IMR-90 (cell line): Measurements from ENCODE around the gene GAL3ST3. TPM values are rescaled to one million over a fixed set of nuclear protein-coding genes. Genes with fewer than 3 reads are reported as not detected.

Experiments
- ATAC-seq: fragments of 200-7000 bp; cut with Tn5 transposase; 2 replicates; pipeline ENCODE4 v1.9.1; 2020; ENCODE audit warnings: low read depth, mild to moderate bottlenecking, moderate library complexity
- BruUV-seq: library from RNA; stranded (reverse); fragments of 400-500 nt; replicated peaks from 2 replicates; lab custom pipeline; 2021; lab: Mats Ljungman, UMichigan
- CTCF ChIA-PET: fragments of 300-600 bp; formaldehyde crosslinking; extraction: SDS; loops from one replicate; lab custom pipeline; 2021; ENCODE audit warnings: antibody characterized with exemption; lab: Yijun Ruan, JAX
- POLR2A ChIA-PET: fragments of 300-600 bp; sonication (Branson Sonifier 250); formaldehyde crosslinking; loops from one replicate; lab custom pipeline; 2022; ENCODE audit warnings: antibody characterized with exemption; ENCODE audit not compliant: unreplicated experiment; lab: Charles Lee
- DNase-seq: peaks from one replicate; pipeline ENCODE4 v3.0.0; 2013
- H2AFZ ChIP-seq: replicated peaks from 2 replicates; pipeline ENCODE3; 2013; ENCODE audit warnings: low read length, mild to moderate bottlenecking; ENCODE audit not compliant: poor library complexity
- H2AK5ac ChIP-seq: 2 replicates; pipeline ENCODE4 v1.6.1; 2013; ENCODE audit warnings: low read depth, low read length, inconsistent platforms
- H2AK9ac ChIP-seq: replicated peaks from 2 replicates; pipeline ENCODE3; 2013; ENCODE audit warnings: mild to moderate bottlenecking, low read depth, low read length, moderate library complexity; ENCODE audit not compliant: poor library complexity
- H2BK120ac ChIP-seq: 2 replicates; pipeline ENCODE4 v1.6.1; 2013; ENCODE audit warnings: low read depth, low read length, inconsistent platforms
- H2BK15ac ChIP-seq: 3 replicates; pipeline ENCODE4 v1.6.1; 2013; ENCODE audit warnings: low read depth, low read length, inconsistent platforms
- H2BK20ac ChIP-seq: 2 replicates; pipeline ENCODE4 v1.6.1; 2013; ENCODE audit warnings: low read depth, mild to moderate bottlenecking, inconsistent platforms, low read length, moderate library complexity
- H2BK5ac ChIP-seq: 2 replicates; pipeline ENCODE4 v1.6.1; 2013; ENCODE audit warnings: mild to moderate bottlenecking, low read depth, low read length, inconsistent platforms; ENCODE audit not compliant: poor library complexity, severe bottlenecking
- H3K14ac ChIP-seq: replicated peaks from 2 replicates; pipeline ENCODE4 v1.6.1; 2013; ENCODE audit warnings: low read depth, low read length, inconsistent platforms
- H3K18ac ChIP-seq: 2 replicates; pipeline ENCODE4 v1.6.1; 2013; ENCODE audit warnings: low read depth, low read length, control low read depth
- H3K23ac ChIP-seq: 2 replicates; pipeline ENCODE4 v1.6.1; 2013; ENCODE audit warnings: low read depth, low read length, inconsistent platforms
- H3K27ac ChIP-seq: 2 replicates; pipeline ENCODE4 v1.5.1; 2013; ENCODE audit warnings: mild to moderate bottlenecking, control low read depth, low read length; ENCODE audit not compliant: insufficient read depth
- H3K27me3 ChIP-seq: 2 replicates; pipeline ENCODE4 v1.6.1; 2013; ENCODE audit warnings: low read length; ENCODE audit not compliant: control insufficient read depth, insufficient read depth
- H3K36me3 ChIP-seq: 2 replicates; pipeline ENCODE4 v1.6.1; 2013; ENCODE audit warnings: low read length, mixed read lengths; ENCODE audit not compliant: control insufficient read depth, insufficient read depth
- H3K4ac ChIP-seq: 2 replicates; pipeline ENCODE4 v1.6.1; 2013; ENCODE audit warnings: low read depth, low read length, inconsistent platforms
- H3K4me1 ChIP-seq: 2 replicates; pipeline ENCODE4 v1.6.1; 2013; ENCODE audit warnings: low read length, mixed read lengths; ENCODE audit not compliant: control insufficient read depth, insufficient read depth
- H3K4me2 ChIP-seq: 2 replicates; pipeline ENCODE4 v1.6.1; 2013; ENCODE audit warnings: low read depth, mild to moderate bottlenecking, control low read depth, low read length, moderate library complexity
- H3K4me3 ChIP-seq: 2 replicates; pipeline ENCODE4 v1.5.1; 2013; ENCODE audit warnings: low read depth, mild to moderate bottlenecking, control low read depth, low read length, moderate library complexity; ENCODE audit not compliant: insufficient read depth
- H3K56ac ChIP-seq: 2 replicates; pipeline ENCODE4 v1.6.1; 2013; ENCODE audit warnings: low read length, inconsistent platforms; ENCODE audit not compliant: insufficient read depth; ENCODE audit errors: extremely low read depth
- H3K79me1 ChIP-seq, 2 experiments: 2 replicates each; pipeline ENCODE4 v1.6.1; 2013; ENCODE audit warnings: low read length in 2 of 2, inconsistent platforms in 1 of 2, low read depth in 1 of 2
- H3K9ac ChIP-seq: 2 replicates; pipeline ENCODE4 v1.6.1; 2013; ENCODE audit warnings: low read depth, low read length, control low read depth
- H3K9me1 ChIP-seq: 2 replicates; pipeline ENCODE4 v1.6.1; 2013; ENCODE audit warnings: low read length, inconsistent platforms; ENCODE audit not compliant: insufficient read depth
- H3K9me3 ChIP-seq: 2 replicates; pipeline ENCODE4 v1.6.1; 2013; ENCODE audit warnings: low read length; ENCODE audit not compliant: control insufficient read depth, insufficient read depth
- H4K20me1 ChIP-seq: 2 replicates; pipeline ENCODE4 v1.6.1; 2013; ENCODE audit warnings: low read length, inconsistent platforms; ENCODE audit not compliant: insufficient read depth
- H4K5ac ChIP-seq: 2 replicates; pipeline ENCODE4 v1.6.1; 2013; ENCODE audit warnings: mild to moderate bottlenecking, low read depth, low read length, control low read depth
- H4K8ac ChIP-seq, 2 experiments: 2 replicates each; pipeline ENCODE4 v1.6.1; 2013; ENCODE audit warnings: low read depth in 2 of 2, low read length in 2 of 2, control low read depth in 1 of 2, inconsistent platforms in 1 of 2
- H4K91ac ChIP-seq: 2 replicates; pipeline ENCODE4 v1.6.1; 2013; ENCODE audit warnings: low read depth, low read length, inconsistent platforms; ENCODE audit not compliant: insufficient read depth
- MAZ ChIP-seq: IDR thresholded peaks from 2 replicates; pipeline ENCODE4 v1.6.1; 2012; ENCODE audit warnings: low read depth, mild to moderate bottlenecking, low read length, improper control_type of control experiment, moderate library complexity, borderline replicate concordance
- MXI1 ChIP-seq: IDR thresholded peaks from 2 replicates; pipeline ENCODE4 v1.6.1; 2012; ENCODE audit warnings: low read depth, mild to moderate bottlenecking, low read length, moderate library complexity, borderline replicate concordance
- POLR2A ChIP-seq: IDR thresholded peaks from 2 replicates; pipeline ENCODE4 v1.6.1; 2012; ENCODE audit warnings: mild to moderate bottlenecking, low read depth, low read length
- SMC3 ChIP-seq: fragments of 150-350 bp; IDR thresholded peaks from 2 replicates; pipeline ENCODE4 v1.6.1; 2016; ENCODE audit warnings: low read depth, mild to moderate bottlenecking, antibody characterized with exemption, low read length, moderate library complexity
- whole genome bisulfite sequencing, 2 experiments: methylation state at CpG; one replicate each; pipeline versions ENCODE4 v1.1.5 to v1.1.7; 2013; ENCODE audit warnings: missing lambda C conversion rate in 2 of 2; ENCODE audit not compliant: insufficient read length in 1 of 2; ENCODE audit errors: extremely low coverage in 2 of 2; 5-methylcytosine and 5-hydroxymethylcytosine counted together
- dilution Hi-C: fragments of 300-500 bp; cut with HindIII; formaldehyde crosslinking; loops from one replicate; pipeline ENCODE4 v1.14.3; 2018; ENCODE audit warnings: low sequenced_read_pairs; ENCODE audit not compliant: unreplicated experiment
- in situ Hi-C: fragments of 300-500 bp; cut with MboI; formaldehyde crosslinking; loops from 3 replicates; pipeline ENCODE4 v1.14.3; 2019; ENCODE audit warnings: low sequenced_read_pairs, inconsistent platforms, mixed read lengths
- intact Hi-C: fragments of 100-400 bp; cut with micrococcal nuclease; formaldehyde crosslinking; loops from 2 replicates; pipeline ENCODE4 v1.10.0; 2022
- polyA plus RNA-seq, 3 experiments: library from polyadenylated mRNA; depleted of rRNA; stranded (reverse); fragments of >200 nt; gene quantifications; 2 replicates each; pipeline ENCODE4 v1.2.3, GENCODE V29; 2012; ENCODE audit warnings: low replicate concordance in 1 of 3
- total RNA-seq: library from RNA; depleted of rRNA; stranded (reverse); fragments of >200 nt; gene quantifications from 2 replicates; pipeline ENCODE4 v1.2.3, GENCODE V29; 2012

GAL3ST3 gene
- total and polyA plus RNA-seq, 2 of the 4 experiments (the other 2 are of a cell fraction), result 0.19 TPM; not detected in 1

- Histone ChIP-seq H3K27me3 (no peaks in the 10 kb centered on the region), H3K9me1 (peaks cover 14% of the 10 kb centered on the region), H4K91ac (no peak overlapping the region), H2AFZ (no peak overlapping the region), H3K4ac (no peak overlapping the region), H3K36me3 (no peaks in the 10 kb centered on the region), H3K23ac (peak overlapping the region; percentile 44; the same call in 1 of the 2 replicates), H2BK15ac (no peak overlapping the region), H3K4me1 (peaks cover 21% of the 10 kb centered on the region), H2AK5ac (no peak overlapping the region), H3K4me3 (no peak overlapping the region), H3K9me3 (no peaks in the 10 kb centered on the region), H4K5ac (no peak overlapping the region), H3K18ac (no peak overlapping the region), H2BK120ac (no peak overlapping the region), H3K27ac (no peak overlapping the region), H2BK20ac (no peak overlapping the region), H3K9ac (no peak overlapping the region), H3K4me2 (no peak overlapping the region), H4K8ac (no peak overlapping the region), H3K79me1 (peaks cover 23 to 83% of the 10 kb centered on the region in 2 experiments), H2AK9ac (no peak overlapping the region), H2BK5ac (no peak overlapping the region), H3K14ac (no peak overlapping the region), H3K56ac (no peak overlapping the region), H4K20me1 (peaks cover 73% of the 10 kb centered on the region)
- DNase-seq, result no peak
- WGBS, 2 experiments, result no CpG with 5 or more reads among the region's 4 CpGs
- BruUV-seq, result no TSS peak
- in situ Hi-C loops, result no loop called here
- ChIA-PET CTCF (no interaction called here), POLR2A (no interaction called here)
- peak; percentile 19; the same call in 1 of the 2 replicates for ATAC-seq
- TF ChIP-seq SMC3, result no peak
- no peak for TF ChIP-seq MXI1
- TF ChIP-seq POLR2A, result no peak
- no peak for TF ChIP-seq MAZ
- intact Hi-C loops, result loop anchor here (5.0 to 10.0 kb wide), 2 partner anchors 34 to 122 kb away; no protein-coding TSS in a partner anchor
- dilution Hi-C loops, result no loop called here
Observed at GRCh38 chr11:66082946-66083698, 34.2 kb upstream of the GAL3ST3 start.
